ENCODE results near the gene SUCO.

Gene SUCO

DNA sequence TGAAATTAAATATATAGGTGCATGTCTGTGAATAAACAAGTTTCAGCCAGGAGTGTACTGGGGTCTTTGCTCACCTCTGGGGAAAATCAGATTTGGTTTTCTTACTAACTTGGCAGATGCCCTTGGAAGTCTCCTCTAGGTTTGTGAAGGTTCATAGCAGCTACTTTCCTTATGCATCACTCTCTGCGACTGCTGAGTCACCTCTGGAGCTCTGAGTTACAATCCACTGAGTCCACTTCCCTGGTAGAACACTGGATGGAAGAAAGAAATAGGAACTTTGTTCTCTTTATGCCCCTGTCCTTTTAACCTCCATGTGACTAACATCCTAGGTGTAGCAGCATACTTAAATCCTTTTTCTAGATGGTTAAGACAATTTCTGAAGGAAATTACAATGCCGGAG lies 121.6 kb downstream of the SUCO start:
- Histone ChIP-seq H3K4me1 (no peaks in the 10 kb centered on the region), H3K4me3 (no peak overlapping the region), H3K27ac (no peak overlapping the region), H3K27me3 (no peaks in the 10 kb centered on the region), H4K20me1 (no peaks in the 10 kb centered on the region), H3K9ac (no peak overlapping the region), H3K36me3 (no peaks in the 10 kb centered on the region), H3K9me3 (no peaks in the 10 kb centered on the region), H3K4me2 (no peak overlapping the region)
- TF ChIP-seq Cebpa-rat (IDR thresholded peaks at IDR 0.05) = no peak

DNA sequence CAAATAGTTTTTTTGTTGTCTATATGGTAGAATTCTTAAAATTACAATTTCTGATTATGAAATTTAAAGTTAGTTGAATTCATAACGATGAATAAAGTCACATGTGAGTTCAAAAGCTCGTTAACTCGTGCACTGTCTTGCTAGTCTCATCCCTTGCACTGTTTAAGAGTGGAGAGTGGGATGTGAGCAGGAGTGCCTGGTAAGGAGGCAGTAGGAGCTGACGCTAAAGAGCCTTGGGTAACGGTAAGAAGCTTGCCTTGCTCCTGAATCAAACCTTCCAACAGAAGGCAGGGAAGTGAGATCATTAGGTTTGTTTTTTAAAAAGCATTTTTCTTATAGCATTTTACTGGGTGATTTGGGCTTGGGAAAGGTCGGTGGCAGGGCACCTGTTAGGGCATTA lies 123.6 kb downstream of the SUCO start:
- Histone ChIP-seq H4K20me1 (no peaks in the 10 kb centered on the region), H3K27me3 (no peaks in the 10 kb centered on the region), H3K9me3 (no peaks in the 10 kb centered on the region), H3K36me3 (no peaks in the 10 kb centered on the region), H3K4me1 (no peaks in the 10 kb centered on the region), H3K9ac (no peak overlapping the region), H3K27ac (no peak overlapping the region), H3K4me2 (no peak overlapping the region), H3K4me3 (no peak overlapping the region)
- no peak for TF ChIP-seq Cebpa-rat (IDR thresholded peaks at IDR 0.05)

DNA sequence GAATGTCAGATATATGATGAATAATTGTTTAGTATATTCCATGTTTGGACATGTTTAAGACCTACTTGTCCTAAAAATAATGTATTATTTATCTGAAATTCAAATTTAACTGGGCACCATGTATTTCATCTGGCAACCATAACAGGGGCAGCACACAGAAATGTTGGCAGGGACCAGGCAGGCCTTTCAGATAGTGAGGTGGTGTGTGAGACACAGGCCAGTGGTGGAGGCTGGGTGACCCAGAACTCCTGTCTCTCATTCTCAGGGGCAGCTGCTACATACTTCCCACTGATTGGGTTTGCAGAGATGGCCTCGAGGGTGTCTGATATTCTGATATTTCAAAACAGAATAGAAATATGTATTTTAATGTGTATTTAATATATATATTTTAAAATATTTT lies 124.6 kb downstream of the SUCO start:
- Histone ChIP-seq H3K27me3 (no peaks in the 10 kb centered on the region), H3K9ac (no peak overlapping the region), H3K27ac (no peak overlapping the region), H3K4me2 (no peak overlapping the region), H3K4me1 (peaks cover 8% of the 10 kb centered on the region), H3K9me3 (no peaks in the 10 kb centered on the region), H3K4me3 (no peak overlapping the region), H3K36me3 (no peaks in the 10 kb centered on the region), H4K20me1 (no peaks in the 10 kb centered on the region)
- no peak for TF ChIP-seq Cebpa-rat (IDR thresholded peaks at IDR 0.05)

DNA sequence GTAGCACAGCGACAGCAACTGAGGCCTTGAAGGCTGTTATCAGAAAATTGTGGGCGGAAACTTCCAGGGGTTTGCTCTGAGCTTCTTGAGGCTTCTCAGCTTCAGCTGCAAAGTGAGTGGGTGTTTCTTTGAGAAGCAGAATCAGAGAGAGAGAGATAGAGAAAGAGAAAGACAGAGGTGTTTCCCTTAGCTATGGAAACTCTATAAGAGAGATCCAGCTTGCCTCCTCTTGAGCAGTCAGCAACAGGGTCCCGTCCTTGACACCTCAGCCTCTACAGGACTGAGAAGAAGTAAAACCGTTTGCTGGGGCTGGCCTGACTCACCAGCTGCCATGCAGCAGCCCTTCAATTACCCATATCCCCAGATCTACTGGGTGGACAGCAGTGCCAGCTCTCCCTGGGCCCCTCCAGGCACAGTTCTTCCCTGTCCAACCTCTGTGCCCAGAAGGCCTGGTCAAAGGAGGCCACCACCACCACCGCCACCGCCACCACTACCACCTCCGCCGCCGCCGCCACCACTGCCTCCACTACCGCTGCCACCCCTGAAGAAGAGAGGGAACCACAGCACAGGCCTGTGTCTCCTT lies 126.0 kb downstream of the SUCO start, which contains the start of gene FASLG:
Gene FASLG, plus strand, starts transcription at position 233 of the 583 bp plus-strand sequence. Its CDS starts 99 bp downstream, at position 332.
- no peak within 1 kb of the TSS for H3K9ac ChIP-seq
- TF ChIP-seq Cebpa-rat (IDR thresholded peaks at IDR 0.05) = no peak
- H3K4me1 ChIP-seq = peaks cover 19% of the 10 kb centered on the region
- H4K20me1 ChIP-seq = no peaks in the 10 kb centered on the region
- no peaks in the 10 kb centered on the region for H3K36me3 ChIP-seq
- no peaks in the 10 kb centered on the region for H3K9me3 ChIP-seq
- H3K27me3 ChIP-seq = no peaks in the 10 kb centered on the region
- H3K27ac ChIP-seq = no peak within 1 kb of the TSS
- H3K4me2 ChIP-seq = no peak within 1 kb of the TSS
- no peak within 1 kb of the TSS for H3K4me3 ChIP-seq

DNA sequence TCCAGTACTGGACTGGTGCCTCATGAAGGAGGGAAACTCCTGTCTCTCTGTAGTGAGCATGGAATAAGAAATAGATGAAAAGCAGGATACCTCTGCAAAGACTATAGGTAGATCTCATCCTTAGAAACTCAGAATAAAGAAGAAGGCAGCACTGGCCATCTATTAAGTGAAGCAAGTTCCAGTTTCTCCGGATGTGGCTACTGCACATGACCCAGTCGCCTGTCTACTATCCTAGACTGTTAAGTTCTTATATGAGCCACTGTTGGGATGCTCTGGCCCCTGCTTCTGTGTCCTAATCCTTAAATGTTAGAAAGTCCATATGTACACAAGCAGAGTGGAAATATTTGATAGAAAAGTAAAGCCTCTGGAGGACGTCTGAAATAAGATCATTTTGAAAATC lies 128.2 kb downstream of the SUCO start:
- H3K27ac ChIP-seq = no peak overlapping the region
- peaks cover 19% of the 10 kb centered on the region for H3K4me1 ChIP-seq
- H3K4me2 ChIP-seq = no peak overlapping the region
- no peak for TF ChIP-seq Cebpa-rat (IDR thresholded peaks at IDR 0.05)
- H3K36me3 ChIP-seq = no peaks in the 10 kb centered on the region
- no peaks in the 10 kb centered on the region for H3K9me3 ChIP-seq
- H3K9ac ChIP-seq = no peak overlapping the region
- no peak overlapping the region for H3K4me3 ChIP-seq
- no peaks in the 10 kb centered on the region for H4K20me1 ChIP-seq
- no peaks in the 10 kb centered on the region for H3K27me3 ChIP-seq
